ENCODE results near the gene TCF7.

DNA sequence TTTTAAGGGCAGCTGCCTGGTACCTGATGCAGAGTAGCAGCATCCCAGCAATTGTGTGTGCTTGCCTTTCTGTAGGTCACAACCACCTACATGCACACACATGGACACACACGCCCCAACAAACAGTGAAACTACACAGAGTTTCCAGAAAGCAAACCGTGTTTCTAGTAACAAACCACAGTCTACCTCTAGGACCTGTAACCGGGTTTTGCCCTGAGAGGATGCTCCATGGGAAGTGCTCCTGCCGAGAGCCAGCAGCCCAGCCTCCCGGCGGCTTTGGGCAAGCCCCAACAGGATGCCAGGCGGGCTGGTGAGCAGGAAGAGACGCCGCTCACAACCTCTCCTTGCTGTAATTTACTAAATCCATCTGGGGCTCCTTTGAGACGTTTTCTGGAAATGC lies 4.1 kb upstream of the TCF7 start:
- TF ChIP-seq, protein P1, sequence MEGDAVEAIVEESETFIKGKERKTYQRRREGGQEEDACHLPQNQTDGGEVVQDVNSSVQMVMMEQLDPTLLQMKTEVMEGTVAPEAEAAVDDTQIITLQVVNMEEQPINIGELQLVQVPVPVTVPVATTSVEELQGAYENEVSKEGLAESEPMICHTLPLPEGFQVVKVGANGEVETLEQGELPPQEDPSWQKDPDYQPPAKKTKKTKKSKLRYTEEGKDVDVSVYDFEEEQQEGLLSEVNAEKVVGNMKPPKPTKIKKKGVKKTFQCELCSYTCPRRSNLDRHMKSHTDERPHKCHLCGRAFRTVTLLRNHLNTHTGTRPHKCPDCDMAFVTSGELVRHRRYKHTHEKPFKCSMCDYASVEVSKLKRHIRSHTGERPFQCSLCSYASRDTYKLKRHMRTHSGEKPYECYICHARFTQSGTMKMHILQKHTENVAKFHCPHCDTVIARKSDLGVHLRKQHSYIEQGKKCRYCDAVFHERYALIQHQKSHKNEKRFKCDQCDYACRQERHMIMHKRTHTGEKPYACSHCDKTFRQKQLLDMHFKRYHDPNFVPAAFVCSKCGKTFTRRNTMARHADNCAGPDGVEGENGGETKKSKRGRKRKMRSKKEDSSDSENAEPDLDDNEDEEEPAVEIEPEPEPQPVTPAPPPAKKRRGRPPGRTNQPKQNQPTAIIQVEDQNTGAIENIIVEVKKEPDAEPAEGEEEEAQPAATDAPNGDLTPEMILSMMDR (conservative IDR thresholded peaks at IDR 0.05), result no peak
- no peak for TF ChIP-seq ZFX (IDR thresholded peaks at IDR 0.05)

Data from C4-2B (cell line).